NCI-H774 (cell line): ENCODE results near the gene ZNF562.
"Not testable (repeated sequence)": the region's sequence is repeated elsewhere in the genome, so short reads cannot be mapped to it uniquely, and the experiment has no call there.

Source experiments
- DNase-seq: peaks from one replicate; lab custom pipeline; 2025; lab: John Stamatoyannopoulos, UW

ZNF562 gene

DNA sequence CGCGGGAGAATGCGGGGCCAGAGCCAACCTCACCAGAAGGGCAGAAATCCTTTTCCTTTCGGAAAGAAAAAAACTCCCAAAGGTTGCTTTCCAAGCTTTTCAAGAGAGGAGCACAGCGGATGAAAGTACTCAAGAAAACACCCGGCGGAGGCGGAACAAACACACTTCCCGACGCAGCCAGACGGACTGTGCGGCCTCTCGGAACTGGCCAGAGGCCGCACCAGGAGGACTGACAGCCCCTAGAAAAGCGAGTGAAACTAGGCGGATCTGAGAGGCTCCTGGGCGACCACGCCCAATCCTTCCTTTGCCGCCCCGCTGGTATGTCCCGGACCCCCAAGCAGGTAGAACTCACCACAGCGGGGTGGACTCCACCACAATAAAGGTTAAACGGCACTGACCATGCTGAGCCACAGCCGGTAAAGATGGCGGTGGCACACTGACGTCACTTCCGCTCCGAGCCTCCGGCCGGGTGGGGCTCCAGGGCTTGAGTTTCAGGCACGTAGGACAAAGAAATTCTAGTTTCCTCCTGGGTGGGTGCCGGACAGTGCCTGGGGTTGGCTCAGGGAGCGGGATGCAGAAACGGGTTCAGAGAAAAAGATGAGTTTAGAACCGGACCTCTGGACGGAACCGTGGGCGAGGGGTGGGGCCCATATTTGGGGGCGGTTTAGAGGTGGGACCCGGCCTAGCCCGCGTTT is at the start of gene ZNF562:
ZNF562 (minus strand) TSS at position 438 of the 695 bp plus-strand sequence. CDS start 14,356 bp downstream, outside the sequence.
- DNase-seq = peak; percentile 83

GRCh38 chr19:9724157-9724556 is 49.3 kb upstream of the ZNF562 start:
- DNase-seq = no peak

DNA sequence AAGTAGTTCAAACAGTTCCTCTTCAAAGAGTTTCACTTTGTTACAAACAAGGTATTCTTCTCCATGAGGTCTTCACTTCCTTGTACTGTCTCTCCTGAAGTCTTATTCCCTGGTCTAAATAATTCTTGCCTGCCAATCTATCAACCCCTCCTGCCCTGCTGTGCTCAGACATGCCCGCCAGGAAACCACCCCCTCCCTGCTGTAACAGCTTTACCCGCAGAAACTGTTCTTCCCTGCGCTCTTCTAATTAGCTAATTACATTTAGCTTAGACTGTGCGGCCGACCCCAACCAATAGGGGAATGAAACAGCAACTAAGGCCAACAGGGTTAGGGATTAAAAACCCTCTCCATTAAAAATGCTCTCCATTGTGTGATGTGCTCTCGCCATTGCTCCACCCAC is 47.0 kb upstream of the ZNF562 start:
- DNase-seq = no peak

DNA sequence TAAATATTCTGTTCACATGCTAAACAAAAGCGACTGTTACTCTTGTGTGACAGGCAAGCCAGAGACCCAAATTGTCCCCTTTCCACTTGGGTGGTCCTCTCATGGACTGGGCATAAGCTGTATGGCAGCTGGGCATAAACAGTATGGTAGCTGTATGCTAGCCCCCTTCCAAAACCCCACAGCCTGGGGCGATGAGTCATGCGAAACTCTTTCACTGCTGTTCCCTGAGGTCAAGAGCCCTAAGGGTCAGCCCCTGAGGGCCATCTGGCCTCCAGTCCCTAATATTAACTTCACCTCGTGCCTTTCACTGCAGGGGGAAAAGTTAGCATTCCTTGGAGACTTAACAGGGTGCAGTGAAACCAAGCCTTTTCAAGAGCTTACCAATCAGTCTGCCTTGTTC is 45.6 kb upstream of the ZNF562 start:
- no peak for DNase-seq

- no peak for DNase-seq
Observed at GRCh38 chr19:9711815-9712214, 36.9 kb upstream of the ZNF562 start.

DNA sequence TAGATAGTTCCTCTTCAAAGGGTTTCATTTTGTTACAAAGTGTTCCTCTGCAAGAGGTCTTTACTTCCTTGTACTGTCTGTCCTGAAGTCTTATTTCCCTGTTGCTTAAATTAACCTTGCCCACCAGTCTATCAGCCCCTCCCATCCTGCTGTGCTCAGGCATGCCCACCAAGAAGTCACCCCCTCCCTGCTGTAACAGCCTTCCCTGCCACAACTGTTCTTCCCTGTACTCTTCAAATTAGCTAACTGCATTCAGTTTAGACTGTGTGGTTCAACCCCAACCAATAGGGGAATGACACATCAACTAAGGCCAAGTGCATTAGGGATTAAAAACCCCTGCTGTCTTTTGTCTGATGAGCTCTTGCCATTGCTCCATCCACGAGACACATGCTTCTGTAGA is 34.4 kb upstream of the ZNF562 start:
- no peak for DNase-seq

DNA sequence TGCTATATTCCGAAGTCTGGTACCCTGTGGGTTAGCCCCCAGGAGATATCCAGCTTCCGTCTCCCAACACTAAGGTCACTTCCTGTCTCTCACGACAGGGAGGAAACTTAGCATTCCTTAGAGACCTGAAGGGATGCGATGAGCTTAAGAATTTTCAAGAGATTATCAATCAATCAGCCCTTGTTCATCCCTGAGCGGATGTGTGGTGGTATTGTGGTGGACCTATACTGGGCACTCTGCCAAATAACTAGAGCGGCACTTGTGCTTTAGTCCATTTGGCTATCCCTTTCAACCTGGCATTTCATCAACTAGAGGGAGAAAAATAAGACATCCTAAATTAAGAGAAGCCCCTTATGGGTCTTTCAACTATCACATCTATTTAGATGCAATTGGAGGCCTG is 30.9 kb upstream of the ZNF562 start:
- DNase-seq = no peak

DNA sequence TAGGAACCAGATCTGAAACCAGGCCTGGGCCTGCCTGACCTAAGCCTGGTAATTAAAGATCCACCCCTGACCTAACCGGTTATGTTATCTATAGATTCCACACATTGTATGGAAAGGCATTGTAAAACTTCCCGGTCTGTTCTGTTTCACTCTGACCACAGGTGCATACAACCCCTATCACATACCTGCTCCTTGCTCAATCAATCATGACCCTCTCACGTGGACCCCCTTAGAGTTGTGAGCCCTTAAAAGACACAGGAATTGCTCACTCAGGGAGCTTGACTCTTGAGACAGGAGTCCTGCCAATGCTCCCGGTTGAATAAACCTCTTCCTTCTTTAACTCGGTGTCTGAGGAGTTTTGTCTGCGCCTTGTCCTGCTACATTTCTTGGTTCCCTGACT is 27.3 kb upstream of the ZNF562 start:
- no peak for DNase-seq

- peak; percentile 1 for DNase-seq
Observed at GRCh38 chr19:9700229-9700981, 25.5 kb upstream of the ZNF562 start.

GRCh38 chr19:9690301-9690700 is 15.4 kb upstream of the ZNF562 start:
- DNase-seq = not testable (repeated sequence)

DNA sequence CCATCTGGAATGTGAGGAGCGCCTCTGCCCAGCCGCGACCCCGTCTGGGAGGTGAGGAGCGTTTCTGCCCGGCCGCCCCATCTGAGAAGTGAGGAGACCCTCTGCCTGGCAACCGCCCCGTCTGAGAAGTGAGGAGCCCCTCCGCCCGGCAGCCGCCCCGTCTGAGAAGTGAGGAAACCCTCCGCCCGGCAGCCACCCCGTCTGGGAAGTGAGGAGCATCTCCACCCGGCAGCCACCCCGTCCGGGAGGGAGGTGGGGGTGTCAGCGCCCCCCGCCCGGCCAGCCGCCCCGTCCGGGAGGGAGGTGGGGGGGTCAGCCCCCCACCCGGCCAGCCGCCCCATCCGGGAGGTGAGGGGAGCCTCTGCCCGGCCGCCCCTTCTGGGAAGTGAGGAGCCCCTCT is 5.1 kb upstream of the ZNF562 start:
- DNase-seq = not testable (repeated sequence)

DNA sequence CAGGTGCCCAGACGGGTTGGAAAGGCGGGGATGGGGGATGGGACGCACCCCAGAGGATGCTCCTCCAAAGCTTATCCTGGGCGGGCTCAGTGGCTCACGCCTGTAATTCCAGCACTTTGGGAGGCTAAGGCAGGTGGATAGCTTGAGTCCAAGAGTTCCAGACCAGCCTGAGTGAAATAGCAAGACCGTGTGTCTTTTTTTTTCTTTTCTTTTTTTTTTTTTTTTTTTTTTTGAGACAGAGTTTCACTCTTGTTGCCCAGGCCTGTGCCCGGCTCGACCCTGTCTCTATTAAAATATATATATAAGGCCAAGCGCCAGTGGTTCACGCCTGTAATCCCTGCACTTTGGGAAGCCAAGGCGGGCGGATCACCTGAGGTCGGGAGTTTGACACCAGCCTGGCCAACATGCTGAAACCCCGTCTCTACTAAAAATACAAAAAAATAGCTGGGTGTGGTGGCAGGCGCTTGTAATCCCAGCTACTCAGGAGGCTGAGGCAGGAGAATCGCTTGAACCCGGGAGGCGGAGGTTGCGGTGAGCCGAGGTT is 530 bp upstream of the ZNF562 start:
- not testable (repeated sequence) for DNase-seq

GRCh38 chr19:9673912-9674662 is 813 bp downstream of the ZNF562 start:
- no peak for DNase-seq

DNA sequence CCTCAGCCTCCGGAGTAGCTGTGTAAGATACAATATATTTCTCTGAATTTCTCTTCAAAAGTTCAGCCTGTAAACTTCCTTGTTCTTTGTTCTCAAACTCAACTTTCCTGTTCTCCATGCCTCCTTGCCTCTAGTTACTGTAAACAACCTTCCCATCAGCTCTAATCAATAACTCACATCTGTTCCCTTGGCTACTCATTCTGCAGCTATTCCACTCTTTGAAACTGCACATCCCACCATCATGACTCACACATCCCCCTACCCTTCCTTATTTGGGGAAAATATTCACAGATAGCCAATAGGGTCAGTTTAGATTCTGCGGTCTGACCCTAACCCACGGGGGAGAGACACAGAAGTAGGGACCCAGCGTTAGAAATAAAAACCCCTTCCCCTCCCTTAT is 2.0 kb downstream of the ZNF562 start:
- DNase-seq = no peak

DNA sequence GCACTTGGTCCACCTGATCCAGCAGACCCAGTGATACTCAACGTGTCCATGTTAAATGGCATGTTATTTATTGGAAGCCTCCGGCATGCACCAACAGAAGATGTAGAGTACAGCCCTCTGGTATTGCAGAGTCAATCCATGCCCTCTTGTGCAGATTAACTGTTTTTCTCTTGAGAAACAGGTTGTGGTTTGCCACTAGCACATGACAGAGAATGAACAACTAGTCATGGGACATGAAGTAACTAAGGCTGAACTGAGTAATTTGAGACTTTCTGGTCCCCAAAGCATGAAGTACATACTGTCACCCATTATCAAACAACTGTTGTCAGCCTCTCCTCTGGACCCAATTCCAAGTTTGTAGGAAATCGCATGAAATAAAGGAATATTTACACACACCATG is 3.2 kb downstream of the ZNF562 start:
- DNase-seq = no peak

DNA sequence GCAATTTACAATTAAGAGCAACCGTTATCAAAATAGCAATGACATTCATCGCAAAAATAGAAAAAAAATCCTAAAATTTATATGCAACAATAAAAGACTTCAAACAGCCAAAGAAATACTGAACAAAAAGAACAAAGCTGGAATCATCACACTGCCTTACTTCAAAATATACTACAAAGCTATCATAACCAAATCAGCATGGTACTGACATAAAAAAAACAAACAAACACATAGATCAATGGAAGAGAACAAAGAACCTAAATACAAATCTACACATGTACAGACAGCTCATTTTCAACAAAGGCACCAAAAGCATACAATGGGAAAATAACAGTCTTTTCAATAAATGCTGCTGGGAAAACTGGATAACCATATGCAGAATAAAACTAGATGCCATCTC is 6.4 kb downstream of the ZNF562 start:
- DNase-seq = no peak

- no peak for DNase-seq
Observed at GRCh38 chr19:9667898-9668297, 7.0 kb downstream of the ZNF562 start.

DNA sequence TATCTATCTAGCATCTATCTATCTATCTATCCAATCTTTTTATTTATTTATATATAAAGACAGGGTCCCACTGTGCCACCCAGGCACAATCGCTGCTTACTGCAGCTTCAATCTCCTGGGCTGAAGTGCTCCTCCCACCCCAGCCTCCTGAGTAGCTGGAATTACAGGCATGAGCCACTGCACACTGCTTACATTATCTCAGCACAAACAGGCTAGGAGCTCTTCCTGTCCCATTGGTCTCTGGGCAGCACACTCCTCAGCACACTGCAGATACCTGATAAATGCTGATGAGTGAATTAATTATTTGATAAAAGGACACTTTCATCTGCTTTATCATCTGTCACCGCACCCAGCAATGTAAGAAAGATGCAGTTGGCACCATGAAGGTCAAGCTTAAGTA is 16.1 kb downstream of the ZNF562 start:
- no peak for DNase-seq

- not testable (repeated sequence) for DNase-seq
Observed at GRCh38 chr19:9653066-9653555, 21.8 kb downstream of the ZNF562 start.

GRCh38 chr19:9651464-9651863 is 23.4 kb downstream of the ZNF562 start:
- DNase-seq = not testable (repeated sequence)

DNA sequence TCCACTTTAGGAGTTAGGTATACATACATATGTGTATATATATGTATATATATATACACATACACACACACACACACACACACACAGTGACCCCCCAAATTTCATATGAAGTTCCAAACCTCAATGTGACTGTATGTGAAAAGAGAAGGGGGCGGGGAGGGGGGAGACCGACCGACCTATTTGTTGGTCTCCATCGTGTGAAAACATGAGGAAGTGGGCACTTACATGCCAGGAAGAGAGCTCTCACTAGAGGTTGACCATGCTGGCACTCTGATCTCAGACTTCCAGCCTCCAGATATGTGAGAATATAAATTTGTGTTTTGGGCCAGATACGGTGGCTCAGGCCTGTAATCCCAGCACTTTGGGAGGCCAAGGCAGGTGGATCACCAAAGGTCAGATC is 24.6 kb downstream of the ZNF562 start:
- no peak for DNase-seq

DNA sequence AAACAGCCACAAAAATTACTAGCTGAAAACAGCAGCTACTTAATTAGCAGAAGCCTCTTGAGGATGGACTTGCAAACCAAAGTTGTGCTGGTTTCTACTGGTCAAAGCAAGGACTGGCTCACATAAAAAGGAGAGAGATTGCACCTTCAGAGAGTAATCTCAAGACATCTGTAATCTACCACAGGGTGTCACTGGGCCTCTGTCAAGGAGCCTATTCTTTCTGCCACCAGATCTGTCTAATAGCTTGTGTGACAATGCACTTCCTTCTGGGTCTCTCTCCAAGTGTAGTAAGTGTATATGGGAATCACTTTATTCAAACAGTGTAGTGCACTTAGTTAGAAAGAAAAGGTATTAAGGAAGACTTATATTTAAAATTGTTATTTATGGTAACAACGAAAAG is 29.4 kb downstream of the ZNF562 start:
- DNase-seq = no peak
